Mesendoderm (in vitro differentiated cells): ENCODE data around the gene NTN1.

Source experiments
- DNase-seq: peaks from one replicate; pipeline ENCODE4 v3.0.0; 2013
- H2AK5ac ChIP-seq: 2 replicates; pipeline ENCODE4 v1.6.1; 2013; ENCODE audit warnings: low read length, inconsistent platforms
- H2BK120ac ChIP-seq: 2 replicates; pipeline ENCODE4 v1.6.1; 2013; ENCODE audit warnings: low read depth, mild to moderate bottlenecking, low read length, moderate library complexity, mixed read lengths
- H2BK15ac ChIP-seq: replicated peaks from 2 replicates; pipeline ENCODE4 v1.6.1; 2013; ENCODE audit warnings: low read depth, mild to moderate bottlenecking, moderate library complexity
- H2BK5ac ChIP-seq: 2 replicates; pipeline ENCODE4 v1.6.1; 2013; ENCODE audit warnings: low read length, inconsistent platforms
- H3K18ac ChIP-seq: 2 replicates; pipeline ENCODE4 v1.6.1; 2013; ENCODE audit warnings: mild to moderate bottlenecking, low read length, mixed read lengths
- H3K23ac ChIP-seq: one replicate; pipeline ENCODE4 v1.6.1; 2013; ENCODE audit warnings: low read length
- H3K27ac ChIP-seq: 2 replicates; pipeline ENCODE4 v1.5.1; 2013; ENCODE audit warnings: low read depth, mild to moderate bottlenecking, inconsistent platforms, low read length, moderate library complexity
- H3K27me3 ChIP-seq: 2 replicates; pipeline ENCODE4 v1.6.1; 2013; ENCODE audit warnings: low read length, control low read depth, mild to moderate bottlenecking, inconsistent platforms; ENCODE audit not compliant: insufficient read depth, poor library complexity
- H3K36me3 ChIP-seq: 2 replicates; pipeline ENCODE4 v1.6.1; 2013; ENCODE audit warnings: low read length, inconsistent platforms; ENCODE audit not compliant: control insufficient read depth, insufficient read depth
- H3K4ac ChIP-seq: one replicate; pipeline ENCODE4 v1.6.1; 2013; ENCODE audit warnings: low read depth, mild to moderate bottlenecking, low read length, moderate library complexity
- H3K4me1 ChIP-seq: 2 replicates; pipeline ENCODE4 v1.6.1; 2013; ENCODE audit warnings: low read depth, low read length, inconsistent platforms; ENCODE audit not compliant: control insufficient read depth
- H3K4me2 ChIP-seq: 2 replicates; pipeline ENCODE4 v1.6.1; 2013; ENCODE audit warnings: low read length
- H3K4me3 ChIP-seq: 2 replicates; pipeline ENCODE4 v1.5.1; 2013; ENCODE audit warnings: mild to moderate bottlenecking, low read length
- H3K56ac ChIP-seq: one replicate; pipeline ENCODE4 v1.6.1; 2013; ENCODE audit warnings: low read length
- H3K79me1 ChIP-seq: 2 replicates; pipeline ENCODE4 v1.6.1; 2013; ENCODE audit warnings: low read length, inconsistent platforms
- H3K79me2 ChIP-seq: 2 replicates; pipeline ENCODE4 v1.6.1; 2013; ENCODE audit warnings: mild to moderate bottlenecking, low read length; ENCODE audit not compliant: control insufficient read depth, insufficient read depth
- H3K9ac ChIP-seq: 2 replicates; pipeline ENCODE4 v1.6.1; 2013; ENCODE audit warnings: low read length, inconsistent platforms
- H4K5ac ChIP-seq: one replicate; pipeline ENCODE4 v1.6.1; 2013; ENCODE audit warnings: low read length
- H4K8ac ChIP-seq: one replicate; pipeline ENCODE4 v1.6.1; 2013; ENCODE audit warnings: low read depth, mild to moderate bottlenecking, control low read depth, low read length, moderate library complexity
- WGBS: extraction: QIAGEN DNeasy Blood & Tissue Kit; methylation state at CpG from one replicate; pipeline ENCODE4 v1.1.7; 2013; ENCODE audit warnings: low lambda C conversion rate, missing lambda C conversion rate; ENCODE audit not compliant: insufficient coverage; ENCODE audit errors: extremely low coverage; 5-methylcytosine and 5-hydroxymethylcytosine counted together

NTN1 gene

DNA sequence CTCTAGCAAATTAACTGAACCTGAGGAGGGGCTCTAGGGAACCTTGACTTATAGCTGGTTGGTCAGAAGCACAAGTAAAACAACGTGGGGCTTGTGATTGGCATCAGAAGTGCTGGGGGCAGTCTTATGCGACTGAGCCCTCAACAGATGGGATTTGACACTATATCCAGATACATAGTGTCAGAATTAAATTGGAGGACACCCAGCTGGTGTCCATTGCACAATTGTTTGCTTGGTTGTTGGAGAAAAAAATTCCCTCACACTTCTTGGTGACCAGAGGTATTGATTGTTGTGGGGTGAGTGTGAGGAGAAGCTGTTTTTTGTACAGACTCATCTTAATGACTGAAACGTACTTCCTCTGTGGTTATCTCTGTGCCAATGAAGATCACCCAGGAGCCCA lies 59.7 kb downstream of the NTN1 start:
- no CpG with 5 or more reads among the region's 3 CpGs for WGBS
- H2AK5ac ChIP-seq, result no peak overlapping the region

DNA sequence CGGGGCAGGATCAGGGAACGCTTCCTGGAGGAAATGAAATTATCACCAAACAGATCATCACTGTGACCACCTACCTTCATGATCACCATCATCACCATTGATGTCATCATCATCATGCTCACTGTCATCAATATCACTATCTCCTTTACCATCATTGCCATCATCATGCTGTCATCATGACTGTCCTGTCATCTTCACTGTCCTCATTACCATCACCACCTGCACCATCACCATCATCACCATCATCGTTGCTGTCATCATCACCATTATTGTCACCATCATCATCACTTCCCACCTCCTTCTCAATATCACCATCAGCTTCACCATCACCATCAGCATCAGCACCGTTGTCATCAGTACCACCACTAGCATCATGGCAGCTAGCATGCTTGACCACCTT lies 65.3 kb downstream of the NTN1 start:
- Histone ChIP-seq H4K8ac (no peak overlapping the region), H3K79me2 (no peaks in the 10 kb centered on the region), H3K4me2 (no peak overlapping the region), H3K4me1 (no peaks in the 10 kb centered on the region), H2BK5ac (no peak overlapping the region), H3K56ac (no peak overlapping the region), H3K4ac (no peak overlapping the region), H3K4me3 (no peak overlapping the region), H3K23ac (no peak overlapping the region), H2AK5ac (no peak overlapping the region), H2BK120ac (no peak overlapping the region), H3K27ac (no peak overlapping the region), H3K27me3 (no peaks in the 10 kb centered on the region), H4K5ac (no peak overlapping the region), H3K18ac (no peak overlapping the region), H3K9ac (no peak overlapping the region), H3K36me3 (no peaks in the 10 kb centered on the region), H3K79me1 (no peaks in the 10 kb centered on the region), H2BK15ac (no peak overlapping the region)
- WGBS, result no CpG with 5 or more reads among the region's 4 CpGs
- no peak for DNase-seq

More for the DNA sequence above, 59.7 kb downstream of the NTN1 start:
- no peaks in the 10 kb centered on the region for H3K36me3 ChIP-seq
- no peak overlapping the region for H3K27ac ChIP-seq
- H3K56ac ChIP-seq, result no peak overlapping the region
- no peak overlapping the region for H3K4me2 ChIP-seq
- no peak overlapping the region for H2BK120ac ChIP-seq
- H3K4me3 ChIP-seq, result no peak overlapping the region
- H3K23ac ChIP-seq, result no peak overlapping the region
- no peaks in the 10 kb centered on the region for H3K79me2 ChIP-seq
- no peak overlapping the region for H3K18ac ChIP-seq
- no peaks in the 10 kb centered on the region for H3K79me1 ChIP-seq
- H2BK5ac ChIP-seq, result no peak overlapping the region
- H3K9ac ChIP-seq, result no peak overlapping the region
- H4K5ac ChIP-seq, result no peak overlapping the region
- H3K4ac ChIP-seq, result no peak overlapping the region
- no peak for DNase-seq
- H2BK15ac ChIP-seq, result no peak overlapping the region
- no peak overlapping the region for H4K8ac ChIP-seq
- no peaks in the 10 kb centered on the region for H3K27me3 ChIP-seq
- H3K4me1 ChIP-seq, result no peaks in the 10 kb centered on the region

DNA sequence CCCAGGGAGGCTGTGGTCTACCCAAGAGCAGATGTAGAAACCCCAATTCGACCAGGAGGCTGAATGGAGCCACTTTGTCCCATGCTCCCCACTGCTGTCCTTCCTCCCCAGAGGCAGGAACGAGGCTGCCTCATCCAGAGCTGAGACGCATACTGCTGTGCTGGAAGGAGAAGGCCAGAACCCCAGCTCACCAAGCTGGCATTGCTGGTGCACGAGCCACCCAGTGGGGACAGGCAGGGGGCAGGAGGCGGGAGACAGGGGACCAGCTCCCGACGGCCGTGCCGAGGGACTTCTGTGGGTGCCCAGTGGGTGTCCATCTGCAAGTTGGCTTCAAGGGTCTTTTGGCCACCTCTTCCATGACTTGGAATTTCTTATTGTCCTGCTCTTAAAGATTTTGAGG lies 66.6 kb downstream of the NTN1 start:
- no peak overlapping the region for H2BK15ac ChIP-seq
- no CpG with 5 or more reads among the region's 9 CpGs for WGBS

DNA sequence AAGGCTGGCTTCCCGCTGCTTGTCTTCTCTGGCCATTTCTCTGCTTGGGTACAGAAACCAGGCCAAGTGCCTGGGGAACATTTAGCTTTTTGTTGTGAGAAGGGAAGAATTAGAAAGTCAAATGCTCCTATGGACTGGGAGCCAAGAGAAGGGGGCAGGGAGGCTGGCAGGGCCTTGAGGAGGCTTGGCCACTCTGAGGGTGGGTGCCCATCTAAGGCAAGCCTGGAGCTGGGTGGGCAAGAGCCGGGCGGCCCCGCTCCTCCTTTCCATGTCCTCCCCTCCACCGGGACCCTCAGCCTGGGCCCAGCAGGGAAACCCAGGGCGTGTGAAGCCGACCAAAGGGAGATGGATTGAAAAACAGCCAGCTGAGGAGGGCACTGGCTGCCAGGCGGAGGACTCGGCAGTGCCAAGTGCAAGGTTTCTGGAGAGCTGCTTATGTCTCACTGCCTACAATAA lies 69.4 kb downstream of the NTN1 start:
- H3K79me1 ChIP-seq, result no peaks in the 10 kb centered on the region
- H3K56ac ChIP-seq, result no peak overlapping the region
- no peak overlapping the region for H2AK5ac ChIP-seq
- no peaks in the 10 kb centered on the region for H3K79me2 ChIP-seq
- H3K36me3 ChIP-seq, result no peaks in the 10 kb centered on the region
- WGBS, result no CpG with 5 or more reads among the region's 9 CpGs
- no peak overlapping the region for H3K18ac ChIP-seq
- H3K9ac ChIP-seq, result no peak overlapping the region
- no peak overlapping the region for H3K23ac ChIP-seq
- no peaks in the 10 kb centered on the region for H3K27me3 ChIP-seq
- H2BK120ac ChIP-seq, result no peak overlapping the region
- H2BK5ac ChIP-seq, result no peak overlapping the region
- H4K5ac ChIP-seq, result no peak overlapping the region
- H4K8ac ChIP-seq, result no peak overlapping the region
- no peak overlapping the region for H3K4me2 ChIP-seq
- H3K4me3 ChIP-seq, result no peak overlapping the region
- no peaks in the 10 kb centered on the region for H3K4me1 ChIP-seq
- H2BK15ac ChIP-seq, result no peak overlapping the region
- H3K4ac ChIP-seq, result no peak overlapping the region
- DNase-seq, result no peak
- no peak overlapping the region for H3K27ac ChIP-seq

More for the DNA sequence above, 66.6 kb downstream of the NTN1 start:
- no peak for DNase-seq
- Histone ChIP-seq H3K4me1 (no peaks in the 10 kb centered on the region), H3K27ac (no peak overlapping the region), H4K8ac (no peak overlapping the region), H3K4me3 (no peak overlapping the region), H3K79me2 (no peaks in the 10 kb centered on the region), H2AK5ac (no peak overlapping the region), H4K5ac (no peak overlapping the region), H3K79me1 (no peaks in the 10 kb centered on the region), H3K36me3 (no peaks in the 10 kb centered on the region), H3K18ac (no peak overlapping the region), H2BK5ac (no peak overlapping the region), H3K4ac (no peak overlapping the region), H3K56ac (no peak overlapping the region), H3K27me3 (no peaks in the 10 kb centered on the region), H3K4me2 (no peak overlapping the region), H3K23ac (no peak overlapping the region), H2BK120ac (no peak overlapping the region), H3K9ac (no peak overlapping the region)

DNA sequence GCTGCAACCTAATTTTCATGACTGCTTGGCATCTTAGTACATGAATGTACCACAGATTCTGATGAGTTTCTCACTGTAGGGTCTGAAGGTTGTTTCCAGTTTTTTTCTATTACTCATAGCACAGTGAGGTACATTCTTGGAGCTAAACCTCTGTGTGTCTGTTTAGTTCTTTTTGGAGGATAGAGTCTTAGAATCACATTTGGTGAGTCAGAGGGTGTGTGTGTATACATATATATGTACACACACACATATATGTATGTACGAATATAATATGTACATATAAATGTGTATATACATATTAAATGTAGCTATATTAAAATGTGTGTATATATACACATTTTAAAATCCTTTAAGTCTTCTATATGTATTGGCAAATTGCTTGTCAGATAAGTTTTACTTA lies 72.9 kb downstream of the NTN1 start:
- no peak overlapping the region for H3K18ac ChIP-seq
- H3K36me3 ChIP-seq, result no peaks in the 10 kb centered on the region
- no peak overlapping the region for H4K8ac ChIP-seq
- no peaks in the 10 kb centered on the region for H3K4me1 ChIP-seq
- no peak overlapping the region for H2AK5ac ChIP-seq
- no peak overlapping the region for H2BK5ac ChIP-seq
- H3K27me3 ChIP-seq, result no peaks in the 10 kb centered on the region
- no peak overlapping the region for H4K5ac ChIP-seq
- no peak overlapping the region for H3K27ac ChIP-seq
- H3K4me3 ChIP-seq, result no peak overlapping the region
- no peak overlapping the region for H3K4me2 ChIP-seq
- H3K79me1 ChIP-seq, result no peaks in the 10 kb centered on the region
- no peak overlapping the region for H3K56ac ChIP-seq
- no peak overlapping the region for H3K23ac ChIP-seq
- no peak overlapping the region for H3K4ac ChIP-seq
- no CpG with 5 or more reads among the region's 1 CpG for WGBS
- H2BK120ac ChIP-seq, result no peak overlapping the region
- H3K79me2 ChIP-seq, result no peaks in the 10 kb centered on the region
- H3K9ac ChIP-seq, result no peak overlapping the region
- no peak for DNase-seq
- H2BK15ac ChIP-seq, result no peak overlapping the region

DNA sequence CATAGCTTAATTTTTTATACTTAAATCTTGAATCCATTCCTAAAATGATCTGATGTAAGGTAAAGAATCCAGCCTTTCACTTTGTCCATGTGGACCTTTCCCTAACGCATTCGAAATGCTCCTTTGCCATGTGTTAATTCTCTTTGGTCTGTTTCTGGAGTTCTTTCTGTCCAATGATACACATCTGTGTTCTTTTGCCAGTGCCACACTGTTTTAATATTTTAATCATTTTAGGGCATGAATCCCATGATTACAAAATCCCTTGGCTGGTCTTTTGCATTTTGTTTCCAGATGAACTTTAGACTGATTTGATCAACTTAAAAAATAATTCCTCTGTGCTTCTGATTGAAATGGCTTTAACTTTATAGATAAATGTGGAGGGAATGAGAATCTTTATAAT lies 74.1 kb downstream of the NTN1 start:
- Histone ChIP-seq H3K9ac (no peak overlapping the region), H3K56ac (no peak overlapping the region), H4K5ac (no peak overlapping the region), H3K36me3 (no peaks in the 10 kb centered on the region), H2AK5ac (no peak overlapping the region), H3K4me2 (no peak overlapping the region), H2BK5ac (no peak overlapping the region), H4K8ac (no peak overlapping the region), H3K79me1 (no peaks in the 10 kb centered on the region), H3K18ac (no peak overlapping the region), H3K27ac (no peak overlapping the region), H2BK15ac (no peak overlapping the region), H3K4me3 (no peak overlapping the region), H3K4ac (no peak overlapping the region), H2BK120ac (no peak overlapping the region), H3K27me3 (no peaks in the 10 kb centered on the region), H3K79me2 (no peaks in the 10 kb centered on the region), H3K23ac (no peak overlapping the region), H3K4me1 (no peaks in the 10 kb centered on the region)
- DNase-seq, result no peak
- no CpG with 5 or more reads among the region's 2 CpGs for WGBS
